NT2/D1 (cell line): Measurements from ENCODE around the gene ZNF562.
A peak's percentile ranks its signal among the peaks of the same experiment; 100 is the strongest.
"Not testable (repeated sequence)": the region's sequence is repeated elsewhere in the genome, so short reads cannot be mapped to it uniquely, and the experiment has no call there.

Experiments used
- DNase-seq: peaks from one replicate; pipeline ENCODE4 v3.0.0-alpha.2; 2011; ENCODE audit warnings: low read depth, low spot score
- H3K27me3 ChIP-seq: 2 replicates; pipeline ENCODE4 v1.6.0; 2011; ENCODE audit warnings: mild to moderate bottlenecking; ENCODE audit not compliant: insufficient read length, insufficient read depth
- H3K36me3 ChIP-seq: 2 replicates; pipeline ENCODE4 v1.6.1; 2011; ENCODE audit warnings: mild to moderate bottlenecking, low read length, mixed read lengths; ENCODE audit not compliant: insufficient read depth, insufficient read length
- H3K4me1 ChIP-seq: 2 replicates; pipeline ENCODE4 v1.5.1; 2011; ENCODE audit not compliant: insufficient read depth, insufficient read length
- H3K4me3 ChIP-seq: 2 replicates; pipeline ENCODE4 v1.5.1; 2011; ENCODE audit warnings: low read depth; ENCODE audit not compliant: insufficient read length
- H3K9ac ChIP-seq: 2 replicates; pipeline ENCODE4 v1.6.0; 2011; ENCODE audit warnings: low read depth; ENCODE audit not compliant: insufficient read length
- H3K9me3 ChIP-seq: 2 replicates; pipeline ENCODE4 v1.5.1; 2011; ENCODE audit warnings: mild to moderate bottlenecking, low read length; ENCODE audit not compliant: insufficient read depth
- SUZ12 ChIP-seq: IDR thresholded peaks from 2 replicates; pipeline ENCODE4 v1.6.1; 2011; ENCODE audit not compliant: insufficient read length, insufficient read depth; ENCODE audit errors: extremely low read depth
- YY1 ChIP-seq: IDR thresholded peaks from 2 replicates; pipeline ENCODE4 v1.6.1; 2011; ENCODE audit not compliant: insufficient read length, insufficient read depth
- ZNF274 ChIP-seq: IDR thresholded peaks from 2 replicates; pipeline ENCODE4 v1.6.1; 2011; ENCODE audit warnings: mild to moderate bottlenecking, low read depth, low read length

ZNF562 gene

DNA sequence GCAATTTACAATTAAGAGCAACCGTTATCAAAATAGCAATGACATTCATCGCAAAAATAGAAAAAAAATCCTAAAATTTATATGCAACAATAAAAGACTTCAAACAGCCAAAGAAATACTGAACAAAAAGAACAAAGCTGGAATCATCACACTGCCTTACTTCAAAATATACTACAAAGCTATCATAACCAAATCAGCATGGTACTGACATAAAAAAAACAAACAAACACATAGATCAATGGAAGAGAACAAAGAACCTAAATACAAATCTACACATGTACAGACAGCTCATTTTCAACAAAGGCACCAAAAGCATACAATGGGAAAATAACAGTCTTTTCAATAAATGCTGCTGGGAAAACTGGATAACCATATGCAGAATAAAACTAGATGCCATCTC, 6.4 kb downstream of the ZNF562 start:
- no peak for TF ChIP-seq YY1
- no peak for TF ChIP-seq ZNF274
- no peak for TF ChIP-seq SUZ12
- DNase-seq, result no peak
- H3K36me3 ChIP-seq, result peaks cover 41% of the 10 kb centered on the region
- H3K27me3 ChIP-seq, result no peaks in the 10 kb centered on the region
- H3K9me3 ChIP-seq, result peaks cover 50% of the 10 kb centered on the region
- H3K9ac ChIP-seq, result no peak overlapping the region
- no peak overlapping the region for H3K4me3 ChIP-seq
- H3K4me1 ChIP-seq, result no peaks in the 10 kb centered on the region

- Histone ChIP-seq H3K4me1 (peaks cover under 1% of the 10 kb centered on the region), H3K4me3 (no peak overlapping the region), H3K36me3 (peaks cover 36% of the 10 kb centered on the region), H3K27me3 (no peaks in the 10 kb centered on the region), H3K9me3 (peaks cover 44% of the 10 kb centered on the region), H3K9ac (no peak overlapping the region)
- no peak for TF ChIP-seq YY1
- no peak for TF ChIP-seq ZNF274
- no peak for TF ChIP-seq SUZ12
- no peak for DNase-seq
Observed at GRCh38 chr19:9667898-9668297, 7.0 kb downstream of the ZNF562 start.

- Histone ChIP-seq H3K9ac (no peak overlapping the region), H3K9me3 (peaks cover 24% of the 10 kb centered on the region), H3K27me3 (no peaks in the 10 kb centered on the region), H3K4me1 (peaks cover 2% of the 10 kb centered on the region), H3K36me3 (peaks cover 45% of the 10 kb centered on the region), H3K4me3 (no peak overlapping the region)
- TF ChIP-seq SUZ12 (no peak), YY1 (no peak), ZNF274 (no peak)
- no peak for DNase-seq
Observed at GRCh38 chr19:9658769-9659168, 16.1 kb downstream of the ZNF562 start.

DNA sequence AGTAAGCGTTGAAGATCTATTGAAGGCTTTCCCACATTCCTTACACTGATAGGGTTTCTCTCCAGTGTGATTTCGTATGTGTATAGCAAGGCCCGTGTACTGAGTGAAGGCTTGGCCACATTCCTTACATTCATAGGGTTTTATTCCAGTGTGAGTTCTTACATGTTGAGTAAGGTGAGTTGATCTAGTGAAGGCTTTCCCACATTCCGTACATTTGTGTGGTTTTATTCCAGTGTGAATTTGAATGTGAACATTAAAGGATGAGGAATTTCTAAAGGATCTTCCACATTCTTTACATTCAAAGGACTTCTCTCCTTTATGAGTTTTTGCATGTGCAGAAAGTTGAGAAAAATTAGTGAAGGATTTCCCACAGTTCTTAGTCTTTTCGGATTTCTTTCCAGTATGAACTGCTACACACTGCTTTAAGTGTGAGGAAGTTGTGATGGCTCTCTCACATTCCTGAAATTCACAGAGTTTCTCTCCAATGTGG, 21.8 kb downstream of the ZNF562 start:
- H3K36me3 ChIP-seq, result peaks cover 78% of the 10 kb centered on the region

DNA sequence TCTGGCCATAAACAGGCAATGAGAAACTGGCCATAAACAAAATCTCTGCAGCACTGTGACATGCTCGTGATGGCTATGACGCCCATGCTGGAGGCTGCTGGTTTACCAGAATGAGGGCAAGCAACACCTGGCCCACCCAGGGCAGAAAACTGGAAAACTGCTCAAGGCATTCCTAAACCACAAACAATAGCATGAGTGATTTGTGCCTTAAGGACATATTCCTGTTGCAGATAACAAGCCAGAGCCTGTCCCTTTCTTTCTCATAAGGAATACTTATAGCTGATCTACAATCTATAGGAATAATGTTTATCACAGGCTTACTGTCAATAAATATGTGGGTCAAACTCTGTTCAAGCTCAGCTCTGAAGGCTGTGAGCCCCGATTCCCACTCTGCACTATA, 23.4 kb downstream of the ZNF562 start:
- H3K4me3 ChIP-seq, H3K4me1 ChIP-seq, H3K27me3 ChIP-seq, DNase-seq, H3K9ac ChIP-seq: not testable (repeated sequence)
- H3K9me3 ChIP-seq, result peaks cover 63% of the 10 kb centered on the region
- peaks cover 80% of the 10 kb centered on the region for H3K36me3 ChIP-seq

More for the DNA sequence above, 21.8 kb downstream of the ZNF562 start:
- H3K4me1 ChIP-seq, H3K4me3 ChIP-seq, H3K27me3 ChIP-seq, DNase-seq, H3K9ac ChIP-seq: not testable (repeated sequence)
- 0 out of 2 replicates have a peak, but pooled peaks have one; percentile 14 for TF ChIP-seq ZNF274
- H3K9me3 ChIP-seq, result peaks cover 63% of the 10 kb centered on the region

DNA sequence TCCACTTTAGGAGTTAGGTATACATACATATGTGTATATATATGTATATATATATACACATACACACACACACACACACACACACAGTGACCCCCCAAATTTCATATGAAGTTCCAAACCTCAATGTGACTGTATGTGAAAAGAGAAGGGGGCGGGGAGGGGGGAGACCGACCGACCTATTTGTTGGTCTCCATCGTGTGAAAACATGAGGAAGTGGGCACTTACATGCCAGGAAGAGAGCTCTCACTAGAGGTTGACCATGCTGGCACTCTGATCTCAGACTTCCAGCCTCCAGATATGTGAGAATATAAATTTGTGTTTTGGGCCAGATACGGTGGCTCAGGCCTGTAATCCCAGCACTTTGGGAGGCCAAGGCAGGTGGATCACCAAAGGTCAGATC, 24.6 kb downstream of the ZNF562 start:
- H3K9ac ChIP-seq, result no peak overlapping the region
- no peak overlapping the region for H3K4me3 ChIP-seq
- peaks cover 54% of the 10 kb centered on the region for H3K9me3 ChIP-seq
- no peaks in the 10 kb centered on the region for H3K27me3 ChIP-seq
- peaks cover 77% of the 10 kb centered on the region for H3K36me3 ChIP-seq
- H3K4me1 ChIP-seq, result no peaks in the 10 kb centered on the region
- TF ChIP-seq SUZ12 (no peak), ZNF274 (no peak), YY1 (no peak)
- DNase-seq, result no peak

- peaks cover 5% of the 10 kb centered on the region for H3K9me3 ChIP-seq
- H3K4me1 ChIP-seq, result no peaks in the 10 kb centered on the region
- no peaks in the 10 kb centered on the region for H3K27me3 ChIP-seq
- TF ChIP-seq SUZ12 (no peak), ZNF274 (no peak), YY1 (no peak)
- no peak overlapping the region for H3K9ac ChIP-seq
- H3K36me3 ChIP-seq, result peaks cover 45% of the 10 kb centered on the region
- no peak overlapping the region for H3K4me3 ChIP-seq
- no peak for DNase-seq
Observed at GRCh38 chr19:9645472-9645871, 29.4 kb downstream of the ZNF562 start.

- H3K9me3 ChIP-seq, result no peaks in the 10 kb centered on the region
- no peak overlapping the region for H3K9ac ChIP-seq
- H3K27me3 ChIP-seq, result no peaks in the 10 kb centered on the region
- TF ChIP-seq YY1 (no peak), ZNF274 (no peak), SUZ12 (no peak)
- peaks cover 38% of the 10 kb centered on the region for H3K36me3 ChIP-seq
- DNase-seq, result no peak
- no peaks in the 10 kb centered on the region for H3K4me1 ChIP-seq
- no peak overlapping the region for H3K4me3 ChIP-seq
Observed at GRCh38 chr19:9644472-9644871, 30.4 kb downstream of the ZNF562 start.
